Lower leg skin (tissue), 4 donors: ENCODE data around the gene NME3. TPM values are rescaled to one million over a fixed set of nuclear protein-coding genes. Genes with fewer than 3 reads are reported as not detected.

Source experiments
- DNase-seq, 2 donors: peaks; one replicate each; pipeline ENCODE4 v3.0.0-alpha.2; 2019; ENCODE audit warnings: low spot score in 2 of 2
- H3K4me3 ChIP-seq: fragments of 200-600 bp; sonication (generic); 2 replicates; pipeline ENCODE4 v1.5.1; 2017; ENCODE audit warnings: mild to moderate bottlenecking, low read depth; ENCODE audit not compliant: poor library complexity, severe bottlenecking
- CTCF ChIP-seq, 3 donors: fragments of 450-650 bp; IDR thresholded peaks; one replicate each; pipeline ENCODE4 v1.5.1; 2016; ENCODE audit warnings: antibody characterized with exemption in 3 of 3, mild to moderate bottlenecking in 3 of 3, moderate library complexity in 2 of 3
- POLR2A ChIP-seq, 2 donors: fragments of 450-650 bp; IDR thresholded peaks; one replicate each; pipeline ENCODE4 v1.6.1; 2016 to 2017; ENCODE audit warnings: antibody characterized with exemption in 2 of 2, mild to moderate bottlenecking in 1 of 2, moderate library complexity in 1 of 2
- whole genome bisulfite sequencing, 2 donors: methylation state at CpG; one replicate each; pipeline ENCODE4 v1.1.5; 2018; 5-methylcytosine and 5-hydroxymethylcytosine counted together
- intact Hi-C: fragments of 100-400 bp; cut with DNase I; formaldehyde crosslinking; loops from one replicate; pipeline ENCODE4 v1.15.0; 2023; ENCODE audit warnings: low total_unique reads
- total RNA-seq, 4 donors: library from RNA; depleted of rRNA; stranded (reverse); fragments of >200 nt; gene quantifications; one replicate each; pipeline ENCODE4 v1.1.0, GENCODE V29; 2016

Gene NME3
- total RNA-seq, 4 donors from 2014 or later: 77.7 to 98.4 (median 85.8) TPM

- no peak overlapping the region for H3K4me3 ChIP-seq
- intact Hi-C loops: loop anchor here (10.0 kb wide), 1 partner anchor 280 kb away; no protein-coding TSS in a partner anchor
- DNase-seq: peak in 1 of 2 donors; percentile 79
- 81 to 82% methylated on average over 22 to 24 of the region's 24 CpGs for WGBS, 2 donors
- TF ChIP-seq POLR2A (IDR thresholded peaks at IDR 0.05): no peak
- TF ChIP-seq CTCF (IDR thresholded peaks at IDR 0.05): no peak
Measured at GRCh38 chr16:1744338-1744840, 27.0 kb downstream of the NME3 start.

GRCh38 chr16:1743376-1744337, 27.7 kb downstream of the NME3 start:
- 82 to 87% methylated on average over 28 to 31 of the region's 32 CpGs for WGBS, 2 donors
- no peak overlapping the region for H3K4me3 ChIP-seq
- intact Hi-C loops: loop anchor here (10.0 kb wide), 1 partner anchor 279 kb away; no protein-coding TSS in a partner anchor
- TF ChIP-seq POLR2A (IDR thresholded peaks at IDR 0.05) (no peak), CTCF (IDR thresholded peaks at IDR 0.05) (no peak)
- DNase-seq: peak in 1 of 2 donors; percentile 72

DNA sequence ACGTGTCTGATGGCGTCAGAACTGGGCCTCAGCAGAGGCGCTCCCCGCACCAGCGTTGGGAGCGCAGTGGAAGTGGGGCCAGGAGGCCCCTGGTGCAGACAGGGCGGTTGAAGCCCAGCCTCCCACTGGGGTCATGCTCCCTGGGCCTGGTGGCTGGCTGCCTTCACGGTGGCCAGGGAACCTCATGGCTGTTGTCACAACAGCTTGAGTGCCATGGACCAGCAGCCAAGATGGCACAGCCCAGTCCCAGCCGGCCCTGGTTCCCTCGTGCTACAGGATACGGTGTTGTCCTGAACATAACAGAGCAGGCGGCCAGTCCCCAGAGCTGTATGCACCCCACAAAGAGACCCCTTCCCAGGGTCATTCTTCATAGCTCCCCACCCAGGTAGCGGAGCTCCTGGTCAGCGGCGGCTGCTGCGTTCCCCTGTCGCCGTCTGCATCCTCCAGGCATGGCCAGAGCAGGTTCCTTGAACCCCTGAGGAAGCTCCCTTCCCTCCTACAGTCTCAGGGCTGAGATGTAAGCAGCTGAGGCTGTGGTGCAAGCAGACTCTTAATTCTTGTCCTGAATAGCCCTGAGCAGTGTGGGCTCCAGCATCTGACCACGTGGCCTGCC, 29.7 kb downstream of the NME3 start:
- no peak for DNase-seq
- no peak for TF ChIP-seq POLR2A (IDR thresholded peaks at IDR 0.05)
- TF ChIP-seq CTCF (IDR thresholded peaks at IDR 0.05): no peak
- intact Hi-C loops: loop anchor here (10.0 kb wide), 1 partner anchor 277 kb away; no protein-coding TSS in a partner anchor
- WGBS, 2 donors: 91 to 92% methylated on average over 16 to 19 of the region's 19 CpGs
- H3K4me3 ChIP-seq: no peak overlapping the region

DNA sequence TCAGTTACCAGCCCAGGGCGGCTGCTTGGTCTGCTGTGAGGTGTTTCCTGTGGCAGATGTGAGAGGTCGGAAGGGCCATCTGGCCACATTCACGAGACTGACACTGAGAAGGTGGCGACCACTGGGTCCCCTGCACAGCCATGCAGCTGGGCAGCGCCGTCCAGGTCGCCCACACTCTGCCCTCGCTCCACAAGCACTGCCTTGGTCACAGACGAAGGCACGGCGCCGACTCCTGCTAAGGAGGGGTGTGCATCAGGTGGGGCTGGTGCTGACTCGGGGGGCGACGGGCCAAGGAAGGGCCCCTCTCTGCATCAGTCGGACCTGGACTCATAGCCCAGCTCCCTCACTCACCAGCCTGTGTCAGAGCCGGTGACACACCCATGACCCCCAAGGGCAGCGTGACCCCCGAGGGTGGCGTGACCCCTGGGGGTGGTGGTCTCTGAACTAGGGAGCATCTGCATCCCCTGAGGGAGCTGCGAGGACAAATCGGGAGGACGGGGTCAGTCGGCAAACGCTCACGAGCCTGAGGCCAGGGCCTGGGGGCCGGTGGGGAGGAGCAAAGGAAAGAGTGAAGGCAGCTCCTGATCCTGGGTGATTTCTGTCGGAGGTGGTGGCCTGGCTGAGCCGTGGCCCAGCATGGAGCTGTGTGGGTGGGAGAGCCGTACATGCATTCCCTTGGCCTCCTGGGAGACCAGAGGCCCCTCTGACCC, 30.4 kb downstream of the NME3 start:
- no peak overlapping the region for H3K4me3 ChIP-seq
- intact Hi-C loops: loop anchor here (10.0 kb wide), 1 partner anchor 276 kb away; no protein-coding TSS in a partner anchor
- TF ChIP-seq CTCF (IDR thresholded peaks at IDR 0.05) (no peak), POLR2A (IDR thresholded peaks at IDR 0.05) (no peak)
- DNase-seq: no peak
- WGBS, 2 donors: 93 to 94% methylated on average over 29 to 30 of the region's 30 CpGs

- 95 to 98% methylated on average over 33 of the region's 33 CpGs for WGBS, 2 donors
- H3K4me3 ChIP-seq: no peak overlapping the region
- no peak for DNase-seq
- intact Hi-C loops: loop anchor here (10.0 kb wide), 1 partner anchor 275 kb away; no protein-coding TSS in a partner anchor
- TF ChIP-seq POLR2A (IDR thresholded peaks at IDR 0.05) (no peak), CTCF (IDR thresholded peaks at IDR 0.05) (no peak)
Measured at GRCh38 chr16:1740234-1740633, 31.1 kb downstream of the NME3 start.
